WTC11 (cell line): ENCODE measurements around the gene AKR1E2.

Experiments used
- CREB1 ChIP-seq: sonication (generic); formaldehyde crosslinking; IDR thresholded peaks from 2 replicates; pipeline ENCODE4 v1.8.0; 2023; ENCODE audit warnings: mild to moderate bottlenecking, missing genetic modification reagents
- CREM ChIP-seq: sonication (generic); formaldehyde crosslinking; IDR thresholded peaks from 2 replicates; pipeline ENCODE4 v1.8.1; 2022; ENCODE audit warnings: mild to moderate bottlenecking, missing genetic modification reagents, moderate library complexity
- CTCF ChIP-seq: fragments of 200-600 bp; IDR thresholded peaks from 2 replicates; pipeline ENCODE4 v1.8.0; 2022; ENCODE audit warnings: antibody characterized with exemption
- FOXJ3 ChIP-seq: sonication (generic); formaldehyde crosslinking; IDR thresholded peaks from 2 replicates; pipeline ENCODE4 v1.9.0; 2021; ENCODE audit warnings: missing genetic modification reagents, mild to moderate bottlenecking, borderline replicate concordance
- IRF1 ChIP-seq: sonication (generic); formaldehyde crosslinking; IDR thresholded peaks from 2 replicates; pipeline ENCODE4 v1.8.0; 2023; ENCODE audit warnings: missing genetic modification reagents
- JUN ChIP-seq: sonication (generic); formaldehyde crosslinking; IDR thresholded peaks from 2 replicates; pipeline ENCODE4 v1.8.0; 2023; ENCODE audit warnings: mild to moderate bottlenecking, missing genetic modification reagents
- NFYB ChIP-seq: sonication (generic); formaldehyde crosslinking; conservative IDR thresholded peaks from 2 replicates; pipeline ENCODE4 v1.8.0; 2022; ENCODE audit warnings: low read depth, missing genetic modification reagents
- NR2C2 ChIP-seq: sonication (generic); formaldehyde crosslinking; IDR thresholded peaks from 2 replicates; pipeline ENCODE4 v1.8.0; 2022; ENCODE audit warnings: mild to moderate bottlenecking, missing genetic modification reagents
- RORB ChIP-seq: fragments of 250-450 bp; sonication (Bioruptor Pico); IDR thresholded peaks from 2 replicates; pipeline ENCODE4 v1.9.0; 2021; ENCODE audit warnings: mild to moderate bottlenecking
- SP1 ChIP-seq: sonication (generic); formaldehyde crosslinking; conservative IDR thresholded peaks from 2 replicates; pipeline ENCODE4 v1.8.1; 2022; ENCODE audit warnings: missing genetic modification reagents
- STAT6 ChIP-seq: sonication (generic); formaldehyde crosslinking; conservative IDR thresholded peaks from 2 replicates; pipeline ENCODE4 v1.8.1; 2023; ENCODE audit warnings: mild to moderate bottlenecking, low read depth, missing genetic modification reagents, moderate library complexity
- USF1 ChIP-seq: sonication (generic); formaldehyde crosslinking; IDR thresholded peaks from 2 replicates; pipeline ENCODE4 v1.8.0; 2022; ENCODE audit warnings: mild to moderate bottlenecking, missing genetic modification reagents
- ZNF121 ChIP-seq: sonication (generic); formaldehyde crosslinking; IDR thresholded peaks from 2 replicates; pipeline ENCODE4 v1.8.0; 2023; ENCODE audit warnings: missing genetic modification reagents
- ZNF317 ChIP-seq: sonication (generic); formaldehyde crosslinking; IDR thresholded peaks from 2 replicates; pipeline ENCODE4 v1.8.1; 2023; ENCODE audit warnings: low read depth, mild to moderate bottlenecking, moderate library complexity, missing genetic modification reagents, borderline replicate concordance

DNA sequence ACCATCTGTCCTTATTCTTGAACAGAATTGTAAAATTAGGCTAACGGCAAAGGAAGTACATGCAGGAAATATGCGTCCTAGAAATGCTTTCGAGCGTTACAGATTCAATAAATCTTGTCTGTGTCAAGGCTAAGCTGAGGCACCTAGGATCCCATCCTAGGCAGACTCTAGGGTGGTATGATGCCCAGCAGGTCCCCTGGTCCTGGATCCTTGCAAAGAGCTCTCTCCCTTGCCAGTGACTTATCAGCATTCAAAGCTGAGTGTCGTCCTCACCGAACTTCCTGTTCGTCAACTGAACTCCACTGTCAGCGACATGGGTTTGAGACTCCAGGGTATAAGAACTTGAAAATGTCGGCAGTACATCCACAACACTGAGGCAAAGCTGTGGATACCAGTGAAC is 61.5 kb downstream of the AKR1E2 start:
- TF ChIP-seq SP1 (CRISPR knock-in tag) (no peak), CTCF (no peak), RORB (CRISPR knock-in tag) (no peak), JUN (no peak), NFYB (CRISPR knock-in tag) (no peak), ZNF317 (CRISPR knock-in tag) (no peak), NR2C2 (CRISPR knock-in tag) (no peak), STAT6 (CRISPR knock-in tag) (no peak), ZNF121 (CRISPR knock-in tag) (no peak), USF1 (no peak), IRF1 (CRISPR knock-in tag) (no peak), CREM (no peak), FOXJ3 (no peak), CREB1 (CRISPR knock-in tag) (no peak)
